ENCODE data around the gene AMN.

The AMN gene

GRCh38 chr14:102929241-102930137 is 7.0 kb downstream of the AMN start:
- DNase-seq: no peak

GRCh38 chr14:102930138-102930752 is 7.8 kb downstream of the AMN start:
- DNase-seq: no peak

- DNase-seq: no peak
These were observed 8.5 kb downstream of the AMN start for GRCh38 chr14:102930753-102931579.

- DNase-seq: no peak
These were observed 9.3 kb downstream of the AMN start for GRCh38 chr14:102931580-102932285.

GRCh38 chr14:102932484-102933248 is 10.2 kb downstream of the AMN start:
- no peak for DNase-seq

GRCh38 chr14:102933618-102934231 is 11.3 kb downstream of the AMN start:
- DNase-seq: no peak

- no peak for DNase-seq
These were observed 13.3 kb downstream of the AMN start for GRCh38 chr14:102935756-102936155.

GRCh38 chr14:102937331-102938175 is 15.1 kb downstream of the AMN start:
- DNase-seq: no peak

- DNase-seq: no peak
These were observed 15.7 kb downstream of the AMN start for GRCh38 chr14:102938191-102938590.

- DNase-seq: no peak
These were observed 16.9 kb downstream of the AMN start for GRCh38 chr14:102939329-102939728.

GRCh38 chr14:102939820-102940561 is 17.5 kb downstream of the AMN start:
- DNase-seq: no peak

GRCh38 chr14:102940729-102941362 is 18.4 kb downstream of the AMN start:
- no peak for DNase-seq

- DNase-seq: no peak
These were observed 19.1 kb downstream of the AMN start for GRCh38 chr14:102941419-102942011.

- no peak for DNase-seq
These were observed 19.6 kb downstream of the AMN start for GRCh38 chr14:102942069-102942468.

- DNase-seq: no peak
These were observed 21.0 kb downstream of the AMN start for GRCh38 chr14:102943454-102943853.

- DNase-seq: no peak
These were observed 21.5 kb downstream of the AMN start for GRCh38 chr14:102943979-102944378.

- no peak for DNase-seq
These were observed 22.2 kb downstream of the AMN start for GRCh38 chr14:102944448-102945330.
